Measurements from ENCODE around the gene NGRN.
A peak's percentile ranks its signal among the peaks of the same experiment; 100 is the strongest.
"Not testable (repeated sequence)": the region's sequence is repeated elsewhere in the genome, so short reads cannot be mapped to it uniquely, and the experiment has no call there.

NGRN gene

DNA sequence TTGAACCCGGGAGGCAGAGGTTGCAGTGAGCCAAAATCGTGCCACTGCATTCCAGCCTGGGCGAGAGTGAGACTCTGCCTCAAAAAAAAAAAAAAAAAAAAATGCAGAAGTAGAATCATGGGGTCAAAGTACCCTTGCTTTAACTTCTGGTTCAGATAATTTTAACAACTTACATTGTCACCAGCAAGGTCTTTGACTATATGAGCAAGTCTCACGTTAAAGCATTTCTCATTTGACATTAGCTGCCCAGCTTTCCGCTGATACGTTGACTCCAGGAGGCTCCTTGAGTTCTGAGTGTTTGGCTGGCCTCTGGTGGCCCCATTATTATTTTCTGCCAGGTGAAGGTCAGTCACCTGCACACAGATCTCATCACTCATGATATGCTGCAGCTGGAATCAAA is 16.2 kb downstream of the NGRN start:
- DNase-seq (ENCODE audit: low read depth in 4 of 4, low spot score in 1 of 4): not testable (repeated sequence)

DNA sequence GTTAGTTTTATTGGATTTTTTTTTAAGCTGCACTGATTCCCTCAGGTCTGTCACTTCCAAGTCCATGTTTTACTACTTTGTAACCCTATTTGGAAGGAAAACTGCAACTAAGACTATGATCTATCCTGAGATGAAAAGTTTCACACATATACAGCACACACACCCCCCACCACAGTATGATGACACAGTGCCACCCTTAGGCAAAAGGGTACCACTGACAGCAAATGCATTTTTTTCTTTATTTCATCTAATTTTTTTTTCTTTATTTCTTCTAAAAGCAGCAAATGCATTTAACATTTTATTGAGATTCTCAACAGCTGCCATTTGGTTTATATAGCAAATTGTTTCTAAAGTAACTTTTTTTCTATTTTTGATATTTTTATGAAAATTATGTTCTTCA is 21.2 kb downstream of the NGRN start:
- no peak for DNase-seq (ENCODE audit: low read depth in 4 of 4, low spot score in 1 of 4)

DNA sequence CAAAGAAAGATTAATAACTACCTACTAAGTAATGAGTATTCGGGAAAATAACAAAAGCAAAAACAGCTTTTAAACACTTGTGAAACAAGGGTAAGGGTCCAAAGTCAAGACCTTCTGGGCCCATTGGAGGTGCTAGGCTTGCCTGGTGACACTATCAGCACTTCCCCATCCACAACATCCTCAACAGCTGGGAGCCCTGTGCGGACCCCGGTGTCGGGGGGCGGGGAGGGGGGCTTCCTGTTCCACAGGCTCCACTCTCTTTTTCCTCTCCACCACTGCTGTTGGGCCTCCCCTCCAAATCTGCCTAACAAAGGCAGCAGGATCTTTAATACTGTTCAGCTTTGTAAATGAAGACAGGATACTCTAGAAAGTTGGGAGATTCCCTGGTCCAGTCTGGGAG is 21.6 kb downstream of the NGRN start:
- no peak for DNase-seq (ENCODE audit: low read depth in 4 of 4, low spot score in 1 of 4)

DNA sequence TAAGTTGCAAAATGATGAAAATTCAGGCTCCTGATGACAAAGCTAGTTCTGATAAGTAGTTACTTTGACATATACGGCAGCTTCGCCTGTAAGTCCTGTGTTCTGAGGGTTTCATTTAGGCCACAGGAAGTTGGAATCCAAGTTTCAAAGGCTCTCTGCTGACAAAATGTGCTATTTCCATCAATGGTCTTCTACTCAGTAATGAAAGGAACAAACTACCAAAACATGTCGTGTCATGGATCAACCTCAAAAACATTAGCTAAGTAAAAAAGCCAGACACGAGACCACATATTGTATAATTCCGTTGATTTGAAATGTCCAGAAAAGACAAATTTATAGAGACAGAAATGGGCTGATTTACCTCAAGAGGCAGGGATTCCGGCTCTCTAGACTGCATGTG is 22.5 kb downstream of the NGRN start:
- DNase-seq (ENCODE audit: low read depth in 4 of 4, low spot score in 1 of 4): no peak

DNA sequence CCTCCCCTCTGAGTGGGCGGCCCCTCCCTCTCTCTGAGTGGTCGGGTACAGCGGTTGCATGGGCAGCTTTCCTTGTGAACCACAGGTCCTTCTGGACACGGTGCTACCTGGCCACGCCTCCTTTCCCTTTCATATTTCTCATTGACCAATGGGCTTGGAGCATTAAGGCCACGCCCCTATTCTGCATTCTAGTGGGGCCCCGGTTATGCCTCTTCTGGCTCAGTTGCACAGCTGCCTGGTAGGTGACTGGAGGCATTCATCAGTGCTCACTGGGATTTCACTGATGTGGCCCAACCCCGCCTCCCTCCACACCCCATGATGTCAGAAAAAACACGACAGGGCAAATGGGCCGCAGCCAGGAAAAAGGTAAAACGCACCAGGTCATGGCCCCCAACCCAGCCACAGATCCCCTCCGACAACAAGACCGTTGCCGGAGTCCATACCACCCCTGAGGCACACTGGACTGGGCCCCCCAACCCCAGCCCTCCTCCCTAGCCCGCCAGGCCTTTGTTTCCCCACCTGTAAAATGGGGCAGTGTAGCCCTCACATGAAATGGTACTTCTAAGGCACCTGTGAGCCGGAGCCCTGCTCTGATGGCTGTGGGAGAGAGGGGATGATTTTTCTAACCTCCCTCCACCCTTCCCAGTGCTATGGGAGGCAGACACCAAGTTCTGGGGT is 26.3 kb downstream of the NGRN start:
- no peak for DNase-seq (ENCODE audit: low read depth in 4 of 4, low spot score in 1 of 4)

- peak; percentile 42 to 55 (median 50) for DNase-seq (ENCODE audit: low read depth in 4 of 4, low spot score in 1 of 4)
Observed at GRCh38 chr15:90293040-90293810, 27.8 kb downstream of the NGRN start.

DNA sequence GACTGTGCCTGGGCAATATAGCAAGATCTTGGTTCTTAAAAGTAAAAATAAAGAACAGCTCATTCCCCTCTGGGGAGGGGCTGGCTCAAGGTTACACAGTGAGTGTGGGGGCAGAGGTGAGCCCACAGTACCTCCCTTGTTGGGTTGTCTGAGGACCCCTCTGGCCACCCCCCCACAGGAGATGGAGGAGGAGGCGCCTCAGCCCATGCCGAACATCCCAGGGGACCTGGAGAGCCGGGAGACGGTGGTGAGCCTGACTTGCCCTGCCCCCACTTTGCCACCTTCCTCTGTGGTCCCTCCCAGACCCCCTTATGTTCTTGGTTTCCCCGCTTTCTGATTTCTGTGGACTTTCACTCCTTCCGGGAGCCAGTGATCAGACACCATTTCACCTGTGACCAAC is 28.7 kb downstream of the NGRN start:
- no peak for DNase-seq (ENCODE audit: low read depth in 4 of 4, low spot score in 1 of 4)

DNA sequence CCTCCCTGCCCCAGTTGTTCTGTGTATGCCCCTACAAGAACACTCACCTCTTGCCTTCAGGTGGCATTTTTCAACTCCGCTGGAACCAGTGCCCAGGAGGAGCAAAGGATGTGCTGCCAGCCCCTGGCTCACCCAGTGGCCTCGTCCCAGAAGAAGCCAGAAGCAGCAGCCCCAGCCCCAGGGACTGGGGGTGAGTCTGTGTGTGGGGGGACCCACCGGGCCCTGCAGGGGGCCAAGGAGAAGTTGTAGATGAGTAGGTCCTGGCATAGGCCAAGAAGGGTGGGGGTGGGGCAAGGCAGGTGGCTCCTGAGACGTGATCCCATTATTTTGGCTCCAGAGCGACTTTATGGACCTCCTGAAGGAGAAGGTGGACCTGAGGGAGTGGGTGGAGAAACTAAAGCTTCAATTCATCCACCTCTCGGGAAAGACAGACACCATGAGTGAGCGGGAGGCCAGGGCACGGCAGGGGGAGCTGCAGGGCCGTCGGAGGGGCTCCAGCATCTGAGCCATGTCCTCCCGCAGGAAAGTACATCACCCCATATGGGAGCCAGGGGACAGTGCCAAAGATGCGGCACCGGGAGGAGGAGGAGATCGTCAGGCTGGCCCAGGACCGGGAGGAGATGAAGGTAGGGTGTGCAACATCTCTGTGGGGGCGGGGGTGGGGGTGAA is 29.3 kb downstream of the NGRN start:
- no peak for DNase-seq (ENCODE audit: low read depth in 4 of 4, low spot score in 1 of 4)

- no peak for DNase-seq (ENCODE audit: low read depth in 4 of 4, low spot score in 1 of 4)
Observed at GRCh38 chr15:90295270-90295648, 29.8 kb downstream of the NGRN start.

- not testable (repeated sequence) for DNase-seq (ENCODE audit: low read depth in 4 of 4, low spot score in 1 of 4)
Observed at GRCh38 chr15:90296316-90296884, 30.9 kb downstream of the NGRN start.

GRCh38 chr15:90297021-90297420 is 31.5 kb downstream of the NGRN start:
- DNase-seq (ENCODE audit: low read depth in 4 of 4, low spot score in 1 of 4): no peak

- DNase-seq (ENCODE audit: low read depth in 4 of 4, low spot score in 1 of 4): no peak
Observed at GRCh38 chr15:90300541-90300940, 35.1 kb downstream of the NGRN start.

DNA sequence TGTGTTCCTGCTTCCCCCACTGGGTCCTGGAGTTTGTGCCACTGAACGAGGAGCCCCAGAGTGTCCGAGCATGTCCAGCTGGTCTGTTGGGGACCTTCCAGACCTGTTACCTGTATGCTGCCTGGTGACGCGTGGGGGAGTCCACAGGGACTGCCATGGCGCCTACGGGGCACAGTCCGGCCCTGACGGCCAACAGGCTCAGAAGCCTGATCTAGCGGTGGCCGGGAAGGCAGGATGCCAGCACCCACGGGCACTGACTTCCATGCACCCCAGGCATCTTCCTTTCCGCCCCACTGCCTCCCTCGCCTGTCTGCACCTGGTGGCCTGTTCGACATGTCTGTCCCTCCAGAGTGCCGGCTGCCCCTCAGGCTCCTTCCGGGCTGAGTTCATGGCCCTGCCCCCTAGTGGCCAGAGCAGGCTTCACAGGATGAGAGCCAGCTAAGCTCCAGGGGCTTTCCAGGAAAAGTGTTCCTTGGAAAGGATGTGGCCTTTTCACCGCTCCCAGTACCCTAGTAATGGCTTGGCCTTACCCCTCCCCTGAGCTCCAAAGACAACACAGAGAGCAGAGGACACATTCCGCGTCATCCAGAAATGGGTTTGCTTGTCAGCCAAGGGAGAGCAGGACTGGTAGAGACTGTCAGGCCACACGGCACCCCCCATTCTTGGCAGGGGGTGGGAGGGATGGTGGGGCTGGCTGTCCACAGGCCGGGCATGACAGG is 35.7 kb downstream of the NGRN start:
- peak in 3 of 4 experiments; percentile 33 to 50 (median 44) for DNase-seq (ENCODE audit: low read depth in 4 of 4, low spot score in 1 of 4)

- DNase-seq (ENCODE audit: low read depth in 4 of 4, low spot score in 1 of 4): no peak
Observed at GRCh38 chr15:90301707-90302300, 36.3 kb downstream of the NGRN start.

GRCh38 chr15:90305355-90305754 is 39.9 kb downstream of the NGRN start:
- not testable (repeated sequence) for DNase-seq (ENCODE audit: low read depth in 4 of 4, low spot score in 1 of 4)

DNA sequence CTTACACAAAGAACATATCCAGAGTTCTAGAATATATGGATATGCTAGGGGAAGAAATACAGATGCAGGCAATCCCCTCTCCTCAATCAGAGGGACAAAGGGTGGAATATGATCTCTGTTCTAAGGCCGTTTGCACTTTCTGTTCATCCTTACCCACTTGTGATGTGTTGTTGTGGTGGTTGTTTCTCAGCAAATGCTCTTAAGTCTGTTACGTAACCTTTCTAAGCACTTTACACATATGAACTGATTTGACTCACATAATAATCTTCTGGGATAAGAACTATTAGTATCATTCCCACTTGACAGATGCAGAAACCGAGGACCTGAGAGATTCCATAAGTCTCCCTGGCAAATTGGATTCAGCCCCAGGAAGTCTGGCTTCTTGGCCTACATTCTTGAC is 40.5 kb downstream of the NGRN start:
- DNase-seq (ENCODE audit: low read depth in 4 of 4, low spot score in 1 of 4): no peak

- no peak for DNase-seq (ENCODE audit: low read depth in 4 of 4, low spot score in 1 of 4)
Observed at GRCh38 chr15:90306560-90306959, 41.1 kb downstream of the NGRN start.

DNA sequence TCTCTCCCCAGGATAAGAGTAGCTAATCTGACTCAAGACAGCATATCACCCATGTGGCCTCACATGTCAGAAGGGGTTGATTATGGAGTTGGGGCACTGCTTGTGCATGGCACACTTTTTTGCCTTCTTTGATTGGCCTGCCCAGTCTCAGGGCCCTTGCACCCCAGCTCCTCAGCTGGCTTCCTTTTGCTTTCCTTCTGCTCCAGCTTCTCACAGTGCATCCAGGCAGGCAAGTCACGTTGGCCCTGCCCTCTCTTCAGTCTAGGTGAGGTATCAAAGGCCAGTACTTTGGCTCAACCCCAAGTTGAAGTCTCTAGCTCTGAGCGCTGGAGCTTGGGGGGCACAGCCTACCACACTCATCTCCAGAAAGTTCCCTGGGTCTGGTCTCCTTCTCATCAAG is 42.2 kb downstream of the NGRN start:
- no peak for DNase-seq (ENCODE audit: low read depth in 4 of 4, low spot score in 1 of 4)

- no peak for DNase-seq (ENCODE audit: low read depth in 4 of 4, low spot score in 1 of 4)
Observed at GRCh38 chr15:90309020-90309419, 43.5 kb downstream of the NGRN start.

- no peak for DNase-seq (ENCODE audit: low read depth in 4 of 4, low spot score in 1 of 4)
Observed at GRCh38 chr15:90315278-90315982, 50.0 kb downstream of the NGRN start.

All from stimulated activated CD4-positive, alpha-beta T cell treated with anti-CD3 and anti-CD28 coated beads, Interleukin-1b, Interleukin-23, amount 100 ng/mL, for 24 hours (primary cell).